CD14-positive monocyte (primary cell): ENCODE measurements around the gene LYSMD1. TPM values are rescaled to one million over a fixed set of nuclear protein-coding genes. Genes with fewer than 3 reads are reported as not detected.

ENCODE experiments used
- DNase-seq, 3 donors: peaks; one replicate each; pipeline ENCODE4 v3.0.0-alpha.2; 2011 to 2022
- H2AFZ ChIP-seq: 2 replicates; pipeline ENCODE4 v1.6.0; 2012; ENCODE audit warnings: mild to moderate bottlenecking, low read depth, low read length, inconsistent platforms; ENCODE audit not compliant: insufficient read depth, poor library complexity, severe bottlenecking
- H3K27ac ChIP-seq, 2 donors: 1 replicate in 1 of 2; 2 replicates in 1 of 2; pipeline ENCODE4 v1.5.1; 2012 to 2013; ENCODE audit warnings: low read length in 2 of 2, control low read depth in 1 of 2, inconsistent platforms in 1 of 2, low read depth in 1 of 2, mild to moderate bottlenecking in 1 of 2
- H3K27me3 ChIP-seq, 2 donors: one replicate each; pipeline versions ENCODE4 v1.6.0 to v1.6.1; 2011 to 2013; ENCODE audit warnings: low read length in 2 of 2; ENCODE audit not compliant: control insufficient read depth in 2 of 2, insufficient read depth in 2 of 2
- H3K36me3 ChIP-seq, 2 donors: replicated peaks in 1 of 2; 1 replicate in 1 of 2; 2 replicates in 1 of 2; pipeline versions ENCODE4 v1.5.1 to v1.6.1; 2012 to 2013; ENCODE audit warnings: low read length in 2 of 2, control low read depth in 1 of 2, inconsistent platforms in 1 of 2, mild to moderate bottlenecking in 1 of 2; ENCODE audit not compliant: insufficient read depth in 2 of 2, control insufficient read depth in 1 of 2
- H3K4me1 ChIP-seq, 2 donors: 1 replicate in 1 of 2; 2 replicates in 1 of 2; pipeline versions ENCODE4 v1.5.1 to v1.6.1; 2012 to 2013; ENCODE audit warnings: low read length in 2 of 2, control low read depth in 1 of 2, inconsistent platforms in 1 of 2, mild to moderate bottlenecking in 1 of 2, moderate library complexity in 1 of 2; ENCODE audit not compliant: insufficient read depth in 2 of 2, control insufficient read depth in 1 of 2
- H3K4me2 ChIP-seq: replicated peaks from 2 replicates; pipeline ENCODE3; 2012; ENCODE audit warnings: low read length, moderate library complexity, mild to moderate bottlenecking; ENCODE audit not compliant: poor library complexity, severe bottlenecking; ENCODE audit errors: extremely low read depth
- H3K4me3 ChIP-seq, 3 experiments: fragments of 200-600 bp in 1 of 3; sonication (generic) in 1 of 3; replicated peaks in 1 of 3; 1 replicate in 2 of 3; 2 replicates in 1 of 3; pipeline ENCODE4 v1.5.1; 2011 to 2013; ENCODE audit warnings: low read length in 3 of 3, mild to moderate bottlenecking in 3 of 3, control low read depth in 2 of 3, low read depth in 2 of 3, inconsistent platforms in 1 of 3, moderate library complexity in 1 of 3
- H3K79me2 ChIP-seq: 2 replicates; pipeline ENCODE4 v1.6.0; 2012; ENCODE audit warnings: mild to moderate bottlenecking, control low read depth, inconsistent platforms, low read length, moderate library complexity; ENCODE audit not compliant: insufficient read depth
- H3K9ac ChIP-seq: 2 replicates; pipeline ENCODE4 v1.6.0; 2017; ENCODE audit warnings: low read length, mild to moderate bottlenecking; ENCODE audit not compliant: insufficient read depth, poor library complexity, severe bottlenecking
- H3K9me3 ChIP-seq, 2 donors: replicated peaks in 1 of 2; 1 replicate in 1 of 2; 2 replicates in 1 of 2; pipeline versions ENCODE4 v1.5.1 to v1.6.1; 2012 to 2013; ENCODE audit warnings: low read length in 2 of 2, control low read depth in 1 of 2; ENCODE audit not compliant: control insufficient read depth in 1 of 2, insufficient read depth in 1 of 2
- H4K20me1 ChIP-seq: 2 replicates; pipeline ENCODE4 v1.6.0; 2012; ENCODE audit warnings: mild to moderate bottlenecking, low read length, control low read depth, moderate library complexity; ENCODE audit not compliant: insufficient read depth
- H3K27ac Mint-ChIP-seq, 7 donors: one replicate each; pipeline ENCODE4 v1.8.0; 2020; ENCODE audit warnings: mild to moderate bottlenecking in 7 of 7, mixed read lengths in 7 of 7, moderate library complexity in 6 of 7, inconsistent platforms in 2 of 7
- H3K27me3 Mint-ChIP-seq, 3 donors: one replicate each; pipeline ENCODE4 v1.8.0; 2021 to 2022; ENCODE audit warnings: low read depth in 3 of 3, mild to moderate bottlenecking in 3 of 3, mixed read lengths in 3 of 3, moderate library complexity in 3 of 3, inconsistent platforms in 1 of 3
- H3K36me3 Mint-ChIP-seq, 2 donors: one replicate each; pipeline ENCODE4 v1.8.0; 2020; ENCODE audit warnings: mixed read lengths in 2 of 2, inconsistent platforms in 1 of 2, mild to moderate bottlenecking in 1 of 2
- H3K4me1 Mint-ChIP-seq: one replicate; pipeline ENCODE4 v1.8.0; 2020; ENCODE audit warnings: mild to moderate bottlenecking, mixed read lengths
- H3K4me3 Mint-ChIP-seq, 2 donors: one replicate each; pipeline ENCODE4 v1.8.0; 2020; ENCODE audit warnings: mild to moderate bottlenecking in 2 of 2, mixed read lengths in 2 of 2, moderate library complexity in 1 of 2
- H3K9me3 Mint-ChIP-seq, 7 donors: one replicate each; pipeline ENCODE4 v1.8.0; 2020 to 2022; ENCODE audit warnings: mixed read lengths in 7 of 7, mild to moderate bottlenecking in 6 of 7, moderate library complexity in 6 of 7, inconsistent platforms in 2 of 7
- CTCF ChIP-seq: fragments of 200-600 bp; IDR thresholded peaks from one replicate; pipeline ENCODE4 v1.8.0; 2022; ENCODE audit warnings: antibody characterized with exemption, mild to moderate bottlenecking
- WGBS: methylation state at CpG from one replicate; pipeline ENCODE4 v1.1.5; 2013; ENCODE audit warnings: missing lambda C conversion rate; ENCODE audit not compliant: insufficient coverage; 5-methylcytosine and 5-hydroxymethylcytosine counted together
- intact Hi-C, 2 donors: fragments of 100-400 bp; cut with micrococcal nuclease; formaldehyde crosslinking; loops; one replicate each; pipeline versions ENCODE4 v1.15.0 to v1.15.1; 2023
- polyA plus RNA-seq, 3 donors: library from polyadenylated mRNA; depleted of rRNA in 1 of 3; unstranded in 2 of 3; stranded (reverse) in 1 of 3; fragments of 300-500 nt in 2 of 3; fragments of >200 nt in 1 of 3; fragmentation: Illumina TruSeq in 2 of 3; gene quantifications; 1 replicate in 2 of 3; 2 replicates in 1 of 3; pipeline ENCODE4 v1.2.3, GENCODE V29; 2012 to 2021

The LYSMD1 gene
- polyA plus RNA-seq, 3 donors, result 0.16 to 0.24 TPM; not detected in 1

GRCh38 chr1:151146072-151146411 is 19.7 kb downstream of the LYSMD1 start:
- peak overlapping the region; percentile 59 to 93 (median 64) for H3K4me3 ChIP-seq
- TF ChIP-seq CTCF, result no peak
- no peak overlapping the region for H3K27ac ChIP-seq
- H3K36me3 Mint-ChIP-seq, result peaks cover 0 to 4% of the 10 kb centered on the region in 2 donors
- H2AFZ ChIP-seq, result peak overlapping the region; percentile 99
- no peak for DNase-seq
- peaks cover 13 to 23% of the 10 kb centered on the region in 2 donors for H3K4me1 ChIP-seq
- peak overlapping the region; percentile 93 to 100 for H3K4me3 Mint-ChIP-seq
- WGBS, result under 1% methylated on average over 26 of the region's 26 CpGs
- peaks cover 0 to 3% (median 0%) of the 10 kb centered on the region in 7 donors for H3K9me3 Mint-ChIP-seq
- peak overlapping the region in 2 of 7 donors; percentile 75 to 83 for H3K27ac Mint-ChIP-seq
- H3K79me2 ChIP-seq, result no peaks in the 10 kb centered on the region
- H3K4me1 Mint-ChIP-seq, result peaks cover 24% of the 10 kb centered on the region
- peak overlapping the region; percentile 100 for H3K4me2 ChIP-seq
- peaks cover 30 to 43% (median 34%) of the 10 kb centered on the region in 3 donors for H3K27me3 Mint-ChIP-seq
- H3K9ac ChIP-seq, result peak overlapping the region; percentile 69
- peaks cover 2 to 19% of the 10 kb centered on the region in 2 donors for H3K27me3 ChIP-seq
- no peaks in the 10 kb centered on the region for H3K9me3 ChIP-seq
- no peaks in the 10 kb centered on the region for H4K20me1 ChIP-seq
- H3K36me3 ChIP-seq, result no peaks in the 10 kb centered on the region
- intact Hi-C loops, result no loop called here

- peaks cover 2 to 19% of the 10 kb centered on the region in 2 donors for H3K27me3 ChIP-seq
- no peaks in the 10 kb centered on the region for H3K79me2 ChIP-seq
- H3K9me3 ChIP-seq, result no peaks in the 10 kb centered on the region
- no peaks in the 10 kb centered on the region for H4K20me1 ChIP-seq
- TF ChIP-seq CTCF, result no peak
- H3K4me1 ChIP-seq, result peaks cover 13 to 23% of the 10 kb centered on the region in 2 donors
- peak overlapping the region in 1 of 7 donors; percentile 75 for H3K27ac Mint-ChIP-seq
- 20% methylated on average over 39 of the region's 43 CpGs for WGBS
- peaks cover 30 to 43% (median 34%) of the 10 kb centered on the region in 3 donors for H3K27me3 Mint-ChIP-seq
- H3K4me1 Mint-ChIP-seq, result peaks cover 24% of the 10 kb centered on the region
- no peaks in the 10 kb centered on the region for H3K36me3 ChIP-seq
- H3K4me3 Mint-ChIP-seq, result peak overlapping the region; percentile 93 to 100
- peak overlapping the region; percentile 69 for H3K9ac ChIP-seq
- no peak for DNase-seq
- peak overlapping the region; percentile 100 for H3K4me2 ChIP-seq
- H3K9me3 Mint-ChIP-seq, result peaks cover 0 to 3% (median 0%) of the 10 kb centered on the region in 7 donors
- H3K36me3 Mint-ChIP-seq, result peaks cover 0 to 4% of the 10 kb centered on the region in 2 donors
- H3K27ac ChIP-seq, result no peak overlapping the region
- intact Hi-C loops, result no loop called here
- H3K4me3 ChIP-seq, result peak overlapping the region; percentile 59 to 93 (median 64)
- peak overlapping the region; percentile 99 for H2AFZ ChIP-seq
Observed at GRCh38 chr1:151145304-151146071, 20.2 kb downstream of the LYSMD1 start.
